DMS79 treated with DMSO at 0.1 percent for 48 hours (cell line): ENCODE data around the gene GTF3C2.

ENCODE experiments used
- DNase-seq: peaks from one replicate; lab custom pipeline; 2025; lab: John Stamatoyannopoulos, UW

Gene GTF3C2, protein sequence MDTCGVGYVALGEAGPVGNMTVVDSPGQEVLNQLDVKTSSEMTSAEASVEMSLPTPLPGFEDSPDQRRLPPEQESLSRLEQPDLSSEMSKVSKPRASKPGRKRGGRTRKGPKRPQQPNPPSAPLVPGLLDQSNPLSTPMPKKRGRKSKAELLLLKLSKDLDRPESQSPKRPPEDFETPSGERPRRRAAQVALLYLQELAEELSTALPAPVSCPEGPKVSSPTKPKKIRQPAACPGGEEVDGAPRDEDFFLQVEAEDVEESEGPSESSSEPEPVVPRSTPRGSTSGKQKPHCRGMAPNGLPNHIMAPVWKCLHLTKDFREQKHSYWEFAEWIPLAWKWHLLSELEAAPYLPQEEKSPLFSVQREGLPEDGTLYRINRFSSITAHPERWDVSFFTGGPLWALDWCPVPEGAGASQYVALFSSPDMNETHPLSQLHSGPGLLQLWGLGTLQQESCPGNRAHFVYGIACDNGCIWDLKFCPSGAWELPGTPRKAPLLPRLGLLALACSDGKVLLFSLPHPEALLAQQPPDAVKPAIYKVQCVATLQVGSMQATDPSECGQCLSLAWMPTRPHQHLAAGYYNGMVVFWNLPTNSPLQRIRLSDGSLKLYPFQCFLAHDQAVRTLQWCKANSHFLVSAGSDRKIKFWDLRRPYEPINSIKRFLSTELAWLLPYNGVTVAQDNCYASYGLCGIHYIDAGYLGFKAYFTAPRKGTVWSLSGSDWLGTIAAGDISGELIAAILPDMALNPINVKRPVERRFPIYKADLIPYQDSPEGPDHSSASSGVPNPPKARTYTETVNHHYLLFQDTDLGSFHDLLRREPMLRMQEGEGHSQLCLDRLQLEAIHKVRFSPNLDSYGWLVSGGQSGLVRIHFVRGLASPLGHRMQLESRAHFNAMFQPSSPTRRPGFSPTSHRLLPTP

DNA sequence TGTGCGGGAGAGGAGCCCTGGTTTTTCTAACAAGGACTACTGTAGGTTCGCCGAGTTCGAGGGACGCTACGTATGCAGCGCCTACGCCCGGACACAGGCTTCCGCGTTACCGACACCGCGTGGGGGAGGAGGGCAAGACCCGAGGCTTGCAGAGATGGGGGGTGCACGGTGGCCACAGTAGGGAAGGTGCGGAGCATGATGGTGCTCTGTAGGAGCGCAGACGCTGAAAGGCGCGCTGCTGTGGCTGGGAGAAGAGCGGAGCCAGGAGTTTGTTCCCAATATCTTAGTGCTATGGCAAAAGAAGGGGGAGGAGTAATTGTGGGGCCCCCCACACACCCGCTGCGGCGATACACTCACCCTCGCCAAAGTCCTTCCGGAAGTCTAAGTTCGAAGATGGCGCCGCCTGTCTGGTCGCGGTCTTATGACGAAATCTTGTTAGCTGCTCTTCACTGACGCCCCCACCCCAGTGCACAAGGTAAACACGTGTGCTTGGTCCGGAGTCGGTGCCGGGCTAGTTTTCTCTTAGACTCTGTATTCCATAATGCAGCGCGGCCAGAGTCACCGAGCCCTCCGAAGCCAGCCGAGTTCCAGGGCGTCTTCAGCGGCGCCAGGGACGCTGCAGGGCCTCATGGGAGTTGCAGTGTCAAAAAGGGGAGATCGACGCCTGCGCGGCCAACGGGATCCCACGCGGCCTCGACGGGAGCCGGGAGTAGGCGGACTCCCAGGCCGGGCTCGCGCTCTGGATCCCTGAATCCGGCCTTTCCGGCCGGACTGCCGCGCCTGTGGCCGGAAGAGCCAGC lies at the start of gene GTF3C2:
Gene GTF3C2 (minus strand): TSS at position 383 of the 800 bp plus-strand sequence. CDS start 13,210 bp downstream, outside the sequence.
- peak; percentile 94 for DNase-seq

DNA sequence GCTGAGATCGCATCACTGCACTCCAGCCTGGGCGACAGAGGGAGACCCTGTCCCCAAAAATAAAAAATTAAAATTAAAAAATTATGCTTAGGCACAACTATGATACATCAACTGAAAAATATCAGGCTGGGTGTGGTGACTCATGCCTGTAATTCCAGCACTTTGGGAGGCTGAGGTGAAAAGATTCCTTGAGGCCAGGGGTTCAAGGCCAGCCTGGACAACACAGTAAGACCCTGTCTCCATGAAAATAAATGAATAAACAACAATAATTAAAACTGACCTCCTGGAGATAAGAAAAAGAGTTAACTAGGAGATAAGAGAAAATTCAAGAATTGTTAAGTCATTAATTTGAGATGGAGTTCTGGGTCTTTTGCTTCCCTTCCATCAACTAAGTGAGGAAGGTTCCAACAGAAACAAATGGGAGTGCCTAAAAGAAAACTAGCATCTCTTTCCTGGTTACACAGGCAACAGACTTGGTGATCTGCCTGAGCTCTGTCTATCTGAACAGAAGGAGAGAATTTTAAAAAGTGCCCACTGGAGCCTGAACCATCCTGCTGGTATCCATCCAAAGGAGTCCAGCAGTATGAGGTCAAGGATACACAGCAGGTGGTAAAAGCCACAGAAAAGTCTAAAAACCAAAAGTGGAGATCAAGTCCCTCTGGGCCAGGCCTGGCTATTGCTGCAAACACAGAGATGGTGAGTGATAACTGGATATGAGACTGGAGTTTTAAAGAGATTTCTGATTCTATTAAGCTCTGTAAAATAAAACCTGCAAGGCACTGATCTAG lies 44.0 kb upstream of the GTF3C2 start:
- no peak for DNase-seq

DNA sequence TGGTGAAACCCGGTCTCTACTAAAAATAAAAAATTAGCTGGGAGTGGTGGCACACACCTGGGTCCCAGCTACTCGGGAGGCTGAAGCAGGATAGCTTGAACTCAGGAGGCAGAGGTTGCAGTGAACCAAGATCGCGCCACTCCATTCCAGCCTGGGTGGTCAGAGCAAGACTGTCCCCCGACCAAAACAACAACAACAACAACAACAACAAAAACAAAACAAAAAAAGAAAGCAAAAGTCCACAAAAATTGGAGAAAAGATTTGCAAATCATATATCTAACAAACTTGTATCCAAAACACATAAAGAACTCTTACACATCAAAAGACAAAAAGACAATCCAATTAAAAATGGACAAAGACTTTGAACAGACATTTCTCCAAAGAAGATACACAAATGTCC lies 42.4 kb upstream of the GTF3C2 start:
- DNase-seq, result no peak

DNA sequence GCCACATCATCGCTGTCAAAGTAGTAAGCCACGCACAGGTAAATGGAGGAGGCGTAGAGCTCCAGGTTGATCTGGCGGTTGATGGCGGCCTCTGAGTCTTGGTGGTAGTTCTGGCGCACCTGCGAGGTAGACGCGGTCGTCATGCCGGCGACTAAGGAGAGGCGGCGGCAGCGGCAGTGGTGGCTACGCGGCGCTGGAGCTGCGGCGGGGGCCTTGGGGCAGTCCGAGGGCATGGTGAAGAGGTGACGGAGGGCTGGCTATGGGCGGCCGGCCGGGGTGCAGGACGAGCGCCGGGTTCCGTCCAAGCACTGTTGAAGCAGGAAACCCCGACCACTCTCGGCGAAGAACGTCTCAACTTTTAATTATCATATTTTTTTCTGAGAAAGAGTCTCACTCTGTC lies 36.7 kb upstream of the GTF3C2 start:
- DNase-seq, result no peak

DNA sequence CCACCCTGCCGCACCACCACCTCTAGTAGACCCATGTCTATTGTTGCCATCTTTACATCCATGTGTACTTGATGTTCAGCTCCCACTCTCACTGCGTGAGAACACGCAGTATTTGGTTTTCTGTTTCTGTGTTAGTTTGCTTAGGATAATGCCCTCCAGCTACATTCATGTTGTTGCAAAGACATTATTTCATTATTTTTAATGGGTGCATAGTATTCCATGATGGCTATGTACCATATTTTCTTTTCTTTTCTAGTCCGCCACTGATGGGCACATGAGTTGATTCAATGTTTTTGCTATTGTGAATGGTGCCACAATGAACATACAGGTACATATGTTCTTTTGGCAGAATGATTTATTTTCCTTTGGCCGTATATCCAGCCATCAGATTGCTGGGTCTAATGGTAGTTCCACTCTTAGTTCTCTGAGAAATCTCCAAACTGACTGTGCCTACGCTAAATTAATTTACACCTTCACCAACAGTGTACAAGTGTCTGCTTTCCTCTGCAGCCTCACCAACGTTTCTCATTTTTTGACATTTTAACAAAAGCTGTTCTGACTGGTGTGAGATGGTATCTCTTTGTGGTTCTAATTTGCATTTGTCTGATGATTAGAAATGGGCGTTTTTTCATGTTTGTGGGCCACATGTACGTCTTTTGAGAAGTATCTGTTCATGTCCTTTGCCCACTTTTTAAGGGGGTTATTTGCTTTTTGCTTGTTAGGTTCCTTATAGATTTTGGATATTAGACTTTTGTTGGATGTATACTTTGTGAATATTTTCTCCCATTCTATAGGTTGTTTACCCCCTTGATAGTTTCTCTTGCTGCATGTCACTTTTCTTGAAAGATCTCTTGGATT lies 34.5 kb upstream of the GTF3C2 start:
- DNase-seq, result no peak

DNA sequence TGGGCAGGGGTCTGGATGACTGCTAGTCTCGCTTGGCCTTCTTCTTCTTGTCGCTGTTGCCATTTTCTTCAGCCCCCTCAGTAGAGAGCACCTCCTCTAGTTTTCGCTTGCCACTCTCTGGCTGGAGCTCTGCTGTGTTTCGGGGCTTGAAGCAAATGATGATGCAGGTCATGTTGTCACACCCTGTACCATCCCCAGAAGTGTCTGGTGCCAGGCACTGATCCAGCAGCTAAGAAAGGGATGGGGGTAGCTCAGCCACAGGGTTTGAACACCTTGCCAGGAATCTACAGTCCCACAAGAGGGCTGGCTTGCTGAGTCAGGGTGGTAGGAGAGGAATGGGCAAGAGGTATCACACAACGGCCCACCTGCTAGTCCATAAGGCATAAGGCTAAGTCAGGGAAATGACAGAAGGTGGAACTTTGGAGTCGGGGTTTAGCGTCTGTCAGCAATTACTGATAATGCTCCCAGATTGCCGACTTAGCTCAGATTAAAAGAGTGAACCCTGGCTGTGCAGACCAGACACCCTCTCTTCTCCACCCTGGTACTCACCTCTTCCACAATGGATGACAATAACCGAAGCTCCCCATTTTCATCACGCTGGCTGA lies 25.1 kb upstream of the GTF3C2 start:
- DNase-seq, result no peak

DNA sequence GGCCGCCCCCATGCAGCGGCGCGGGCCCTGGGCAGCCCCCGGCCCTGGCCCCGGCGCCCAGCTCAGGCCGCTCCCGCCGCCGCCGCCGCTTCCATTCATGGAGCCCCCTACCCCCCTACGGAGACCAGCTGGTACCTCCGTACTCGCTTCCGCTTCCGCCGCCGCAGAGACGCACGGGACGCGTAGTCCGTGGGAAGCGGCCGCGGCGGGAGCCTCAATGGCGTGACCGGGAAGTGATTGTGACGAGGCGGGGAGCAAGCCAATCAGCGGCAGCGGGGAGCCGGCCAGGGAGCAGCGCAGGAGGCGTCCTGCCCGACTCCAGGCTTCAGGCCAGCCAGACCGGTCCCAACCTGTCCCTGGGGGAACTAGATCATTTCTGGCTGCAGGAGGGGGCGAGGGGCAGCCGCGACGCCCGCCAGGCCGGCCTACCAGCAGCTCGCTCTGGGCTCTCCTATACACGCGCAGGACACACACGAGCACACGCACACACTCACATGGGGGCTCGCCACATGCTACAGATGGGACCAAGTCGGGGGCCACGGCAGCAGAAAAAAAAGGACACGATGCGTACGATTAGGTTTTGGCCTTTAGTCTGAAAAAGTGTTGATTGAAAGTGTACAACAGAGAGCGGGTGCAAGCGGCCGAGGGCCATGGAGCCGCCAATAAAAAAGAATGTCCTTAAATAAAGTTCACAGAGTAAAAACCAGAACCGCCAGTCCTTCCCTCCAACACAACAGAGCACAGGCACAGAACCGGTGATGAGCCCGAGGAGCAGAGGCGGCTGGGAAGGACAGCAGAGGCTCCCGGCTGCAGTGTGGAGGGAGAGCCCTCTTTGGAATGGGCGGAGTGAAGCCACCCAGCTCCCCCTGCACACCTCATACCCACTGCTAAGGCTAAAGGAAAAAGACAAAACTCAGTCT lies 24.3 kb upstream of the GTF3C2 start, which contains the start of gene ZNF513:
Gene ZNF513 (minus strand): TSS at position 109 of the 920 bp plus-strand sequence. CDS start 208 bp downstream, outside the sequence.
- peak; percentile 93 for DNase-seq

DNA sequence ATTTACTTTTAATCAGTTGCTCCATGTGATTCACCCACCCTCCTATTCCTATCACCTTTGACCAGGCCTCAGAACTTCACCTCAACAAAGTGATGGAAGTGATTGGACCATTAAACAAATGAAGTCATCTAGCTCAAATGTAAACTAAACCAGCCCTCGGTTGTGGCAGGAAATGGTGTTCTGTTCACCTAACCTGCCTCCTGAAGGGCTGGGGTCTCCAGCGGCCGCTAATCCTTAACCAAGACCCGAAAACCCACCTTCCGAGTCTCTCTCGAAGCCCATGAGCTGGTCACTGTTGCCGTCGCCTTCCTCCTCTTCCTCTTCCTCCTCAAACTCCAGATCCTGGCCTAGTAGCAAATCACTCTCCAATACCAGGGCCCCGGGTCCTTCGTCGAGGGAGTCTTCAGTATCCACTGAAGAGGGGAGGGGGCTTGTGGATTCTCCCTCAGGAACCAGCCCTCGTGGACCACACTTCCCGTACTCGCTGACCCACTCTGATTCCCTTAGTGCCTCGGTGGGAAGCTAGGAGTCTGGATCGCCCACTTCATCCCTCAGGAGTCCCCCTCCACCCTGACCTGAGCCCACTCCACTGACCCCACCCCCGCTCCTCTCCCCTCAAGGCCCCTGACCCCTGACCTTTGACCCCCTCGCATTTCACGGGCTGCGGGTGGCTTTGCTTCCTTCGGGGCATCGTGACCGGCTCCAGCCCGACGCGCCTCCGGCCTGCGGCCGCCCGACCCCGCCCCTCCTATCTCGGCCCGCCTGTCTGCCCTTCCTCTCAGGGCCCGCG lies 23.5 kb upstream of the GTF3C2 start:
- peak; percentile 8 for DNase-seq

DNA sequence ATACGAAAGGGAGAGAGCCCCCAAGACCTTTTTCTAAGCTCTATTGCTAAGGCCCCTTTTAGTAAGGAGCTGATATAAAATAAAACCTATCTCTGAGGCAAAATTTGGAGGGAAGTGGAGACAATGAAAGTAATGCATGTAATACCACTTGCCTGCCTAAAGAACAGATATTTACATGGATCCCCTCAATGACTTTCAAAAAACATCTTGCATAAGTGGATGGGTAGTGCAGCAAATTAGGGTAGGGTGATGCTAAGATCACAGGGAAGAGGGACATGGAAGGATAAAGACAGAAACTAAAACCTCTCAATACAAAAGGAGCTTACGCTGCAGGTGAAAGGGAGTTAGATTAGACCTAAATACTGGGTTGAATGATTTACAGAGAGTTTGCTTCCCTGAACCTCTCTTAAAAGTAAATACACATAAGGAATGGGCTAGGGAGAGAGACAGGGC lies 22.8 kb upstream of the GTF3C2 start:
- DNase-seq, result no peak

DNA sequence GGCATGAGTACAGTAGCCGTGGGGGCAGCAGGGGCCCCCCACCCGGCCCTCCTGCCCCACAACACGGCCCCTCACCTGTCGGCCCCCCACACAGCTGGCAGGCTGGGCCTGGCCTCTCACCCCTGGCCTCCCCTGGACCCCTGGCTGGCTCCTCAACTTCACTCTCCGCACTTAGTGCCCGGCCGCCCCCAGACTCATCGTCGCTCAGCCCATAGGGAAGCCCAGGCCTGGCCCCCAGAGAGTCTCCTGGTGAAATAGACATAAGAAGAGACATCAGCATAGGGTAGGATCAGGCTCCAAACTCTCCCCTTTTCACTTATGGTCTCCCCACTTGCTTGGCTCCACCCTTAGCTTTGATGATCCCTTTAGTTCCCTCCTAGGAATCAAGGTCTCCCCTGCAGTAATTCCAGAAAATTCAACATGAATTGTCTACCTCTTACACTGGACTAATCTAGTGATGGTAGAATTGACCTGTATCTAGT lies 22.3 kb upstream of the GTF3C2 start:
- DNase-seq, result no peak

DNA sequence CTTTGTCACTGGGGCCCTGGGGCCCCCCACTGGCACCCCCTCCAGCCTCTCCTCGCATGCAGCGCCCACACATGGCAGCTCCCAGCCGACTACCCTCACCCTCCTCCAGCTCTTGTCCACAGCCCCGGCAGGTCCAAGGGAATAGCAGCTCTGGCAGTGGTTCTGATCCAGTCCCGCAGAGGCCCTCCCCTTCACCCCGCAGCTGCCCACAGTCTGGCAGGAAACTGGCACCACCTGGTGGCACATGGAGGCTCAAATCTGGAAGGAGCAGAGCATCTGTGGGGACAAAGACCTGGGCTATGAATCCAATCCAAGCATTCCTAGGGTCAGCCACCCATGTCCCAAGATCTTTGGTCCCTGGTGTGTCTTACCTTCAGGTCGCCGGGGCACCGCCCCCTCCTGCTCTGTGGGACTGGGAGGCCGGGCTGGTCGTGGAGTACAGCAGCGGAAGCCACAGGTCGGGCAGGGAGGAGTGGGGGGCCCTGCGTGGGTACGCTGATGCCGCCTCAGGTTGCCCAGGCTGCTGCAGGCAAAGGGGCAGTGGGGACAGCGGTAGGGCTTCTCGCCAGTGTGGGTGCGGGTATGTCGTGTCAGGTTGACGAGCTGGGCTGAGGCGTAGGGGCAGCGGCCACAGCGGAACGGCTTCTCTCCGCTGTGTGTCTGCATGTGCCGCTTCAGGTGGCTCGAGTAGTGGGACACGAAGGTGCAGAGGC lies 21.7 kb upstream of the GTF3C2 start:
- no peak for DNase-seq

DNA sequence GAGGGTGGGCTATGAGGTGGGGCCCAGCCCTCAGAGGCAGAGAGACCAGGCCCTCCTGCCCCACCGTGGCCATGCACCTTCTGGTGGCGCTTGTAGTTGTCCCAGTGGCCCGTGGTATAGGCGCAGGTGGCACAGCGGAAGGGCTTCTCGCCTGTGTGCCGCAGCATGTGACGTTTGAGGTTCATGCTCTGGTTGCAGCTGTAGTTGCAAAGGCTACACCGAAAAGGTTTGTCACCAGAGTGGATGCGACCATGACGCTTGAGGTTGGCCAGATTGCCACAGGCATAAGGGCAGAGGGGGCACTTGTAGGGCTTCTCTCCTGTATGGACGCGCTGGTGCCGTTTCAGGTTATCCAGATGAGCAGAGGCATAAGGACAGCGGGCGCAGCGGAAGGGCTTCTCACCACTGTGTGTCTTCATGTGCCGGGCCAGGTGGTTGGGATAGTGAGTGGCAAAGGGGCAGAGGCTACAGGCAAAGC lies 21.1 kb upstream of the GTF3C2 start:
- no peak for DNase-seq

DNA sequence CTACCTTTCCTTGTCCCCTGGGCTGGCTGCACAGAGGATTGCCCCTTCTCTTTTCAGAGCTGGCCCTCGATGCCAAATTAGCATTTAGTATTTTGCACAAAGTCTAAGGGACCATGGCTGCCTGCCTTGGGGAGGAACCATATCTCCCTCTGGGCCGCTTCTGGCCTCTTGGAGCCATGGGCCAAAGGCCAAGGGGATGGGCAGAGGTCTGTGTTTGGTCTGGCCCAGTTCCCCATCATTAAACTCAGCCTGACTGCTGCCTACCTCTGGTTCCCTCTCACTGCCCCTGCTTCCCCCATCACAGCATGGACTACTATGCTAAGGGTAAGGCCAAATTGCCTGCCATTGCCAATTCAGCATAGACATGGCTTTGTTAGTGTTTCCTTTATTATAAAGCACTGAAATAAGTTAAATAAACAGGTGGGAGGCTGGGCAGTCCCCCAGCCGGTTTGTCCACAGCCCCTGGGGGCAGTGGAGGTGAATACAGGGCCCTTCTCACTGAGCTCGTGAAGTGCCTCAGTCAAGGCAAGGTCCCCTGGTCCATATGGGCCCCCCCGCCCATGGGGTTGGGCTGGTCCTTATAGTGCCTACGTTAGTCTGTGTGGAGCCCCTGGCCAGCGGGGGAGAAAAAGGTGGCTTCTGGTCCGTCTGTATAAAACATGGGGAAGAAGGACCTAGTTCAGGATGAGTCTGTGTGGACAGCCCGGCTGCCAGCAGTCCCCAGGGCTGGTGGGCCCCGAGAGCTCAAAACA lies 20.5 kb upstream of the GTF3C2 start:
- DNase-seq, result no peak

DNA sequence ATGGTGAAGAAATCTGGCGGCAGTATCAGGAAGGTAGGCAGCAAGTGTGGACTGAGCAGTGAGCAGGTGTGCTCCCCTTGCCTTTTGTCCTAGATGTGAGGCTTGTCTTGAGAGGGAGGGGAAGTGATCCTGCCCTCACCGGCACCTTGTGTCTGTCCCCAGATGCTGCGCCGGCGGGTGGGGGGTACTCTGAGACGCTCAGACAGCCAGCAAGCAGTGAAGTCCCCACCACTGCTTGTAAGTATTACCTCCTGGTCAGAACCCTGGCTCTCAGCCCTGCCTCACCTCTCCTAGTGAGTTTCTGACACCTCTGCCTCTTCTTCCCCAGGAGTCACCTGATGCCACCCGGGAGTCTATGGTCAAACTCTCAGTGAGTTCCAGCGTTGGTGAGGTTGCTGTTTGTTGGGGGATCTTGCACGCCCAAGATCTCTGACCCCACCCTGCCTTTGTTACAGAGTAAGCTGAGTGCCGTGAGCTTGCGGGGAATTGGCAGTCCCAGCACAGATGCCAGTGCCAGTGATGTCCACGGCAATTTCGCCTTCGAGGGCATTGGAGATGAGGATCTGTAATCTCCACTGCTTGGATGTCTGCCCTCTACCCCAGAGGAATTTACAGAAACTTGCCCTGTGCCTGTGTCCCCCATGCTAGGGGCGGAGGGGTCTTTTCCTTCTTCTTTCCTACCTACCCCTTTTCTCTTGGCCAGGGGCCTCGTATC lies 19.7 kb upstream of the GTF3C2 start:
- no peak for DNase-seq

DNA sequence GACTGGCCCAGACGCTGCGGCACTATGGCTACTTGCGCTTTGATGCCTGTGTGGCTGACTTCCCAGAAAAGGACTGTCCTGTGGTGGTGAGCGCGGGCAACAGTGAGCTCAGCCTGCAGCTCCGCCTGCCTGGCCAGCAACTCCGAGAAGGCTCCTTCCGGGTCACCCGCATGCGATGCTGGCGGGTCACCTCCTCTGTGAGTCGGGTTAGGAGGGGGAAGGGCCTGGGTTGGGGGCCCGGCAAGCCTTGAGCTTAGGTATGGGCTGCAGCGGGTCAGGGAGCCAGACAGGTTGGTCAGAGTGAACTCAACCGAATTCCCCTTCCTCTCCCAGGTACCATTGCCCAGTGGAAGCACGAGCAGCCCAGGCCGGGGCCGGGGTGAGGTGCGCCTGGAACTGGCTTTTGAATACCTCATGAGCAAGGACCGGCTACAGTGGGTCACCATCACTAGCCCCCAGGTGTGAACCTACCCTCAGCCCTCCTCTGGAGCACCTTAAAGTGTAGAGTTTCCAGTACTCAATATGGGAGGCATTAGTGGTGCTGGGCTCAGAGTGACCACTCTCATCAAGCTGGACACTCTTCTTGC lies 19.0 kb upstream of the GTF3C2 start:
- no peak for DNase-seq
